Measurements from ENCODE around the gene RPL5. TPM values are rescaled to one million over a fixed set of nuclear protein-coding genes. Genes with fewer than 3 reads are reported as not detected.
A peak's percentile ranks its signal among the peaks of the same experiment; 100 is the strongest.

RPL5 gene
- total and polyA plus RNA-seq, 9 of the 15 experiments (the other 6 are each of a cell fraction or from before 2014, with no cell fraction given): 1,467 to 4,252 (median 2,454) TPM

- TF ChIP-seq FOXP4 (CRISPR knock-in tag; IDR thresholded peaks at IDR 0.05; ENCODE audit: borderline replicate concordance): no peak
- no peak for TF ChIP-seq ZNF79 (CRISPR knock-in tag; IDR thresholded peaks at IDR 0.05; ENCODE audit: low read depth)
- peak; percentile 7; the same call in 1 of the 2 replicates for TF ChIP-seq MAFF (IDR thresholded peaks at IDR 0.05; ENCODE audit: low read length)
- TF ChIP-seq PHF8 (IDR thresholded peaks at IDR 0.05; ENCODE audit: borderline replicate concordance, low read length): no peak
These were observed 26.9 kb downstream of the RPL5 start (continued) for GRCh38 chr1:92858564-92859399.

- WGBS (ENCODE audit: insufficient coverage, low coverage, missing lambda C conversion rate): 23% methylated on average over 7 of the region's 7 CpGs
- Histone ChIP-seq H3K9ac (ENCODE audit: insufficient read depth in 1 of 2, low read depth in 2 of 2, low read length in 2 of 2) (no peak overlapping the region), H3K36me3 (ENCODE audit: control insufficient read depth, insufficient read depth, low read length) (no peaks in the 10 kb centered on the region), H3K79me2 (ENCODE audit: control insufficient read depth, insufficient read depth, low read length) (no peaks in the 10 kb centered on the region), H3K9me3 (replicated peaks; ENCODE audit: control insufficient read depth, insufficient read depth, low read depth, low read length) (no peaks in the 10 kb centered on the region), H2AFZ (ENCODE audit: low read depth, low read length) (peak overlapping the region; percentile 60), H3K27me3 (ENCODE audit: control insufficient read depth in 2 of 2, insufficient read depth in 2 of 2, low read length in 2 of 2) (no peaks in the 10 kb centered on the region), H4K20me1 (replicated peaks; ENCODE audit: control insufficient read depth, insufficient read depth, low read length) (no peaks in the 10 kb centered on the region), H3K9me1 (ENCODE audit: control insufficient read depth, insufficient read depth, low read length) (no peaks in the 10 kb centered on the region), H3K27ac (ENCODE audit: extremely low read depth, low read depth, low read length) (no peak overlapping the region), H3K4me2 (ENCODE audit: insufficient read depth, low read length) (peak overlapping the region; percentile 39), H3K4me1 (replicated peaks in 1 of 2; ENCODE audit: control insufficient read depth in 2 of 2, insufficient read depth in 2 of 2, low read length in 2 of 2) (peaks cover 0 to 2% of the 10 kb centered on the region in 2 experiments; a peak in 1 of 5 replicates), H3K4me3 (no peak overlapping the region)
- DNase-seq (ENCODE audit: extremely low read depth in 1 of 4, low spot score in 3 of 4) (no peak), FAIRE-seq (no peak), ATAC-seq (no peak; the same call in 2 of the 3 replicates)
- ChIA-PET POLR2A (interaction anchor here (0.7 to 1.1 kb wide), 3 partner anchors 18 to 144 kb away, joined by 3 read pairs; no protein-coding TSS in a partner anchor), CTCF (ENCODE audit: low intra/inter-chr PET ratio) (interaction anchor here (0.6 to 6.7 kb wide), 9 partner anchors 101 to 507 kb away, joined by 3 to 125 read pairs (median 5); partner anchors contain the start of gene DIPK1A)
- BruUV-seq (replicated peaks): no TSS peak
- intact Hi-C loops (cut with micrococcal nuclease): loop anchor here (1.0 to 2.0 kb wide), 3 partner anchors 101 to 203 kb away; no protein-coding TSS in a partner anchor
- in situ Hi-C loops (cut with MboI): loop anchor here (25.0 kb wide), 1 partner anchor 1003 kb away; no protein-coding TSS in a partner anchor
- no peak for TF ChIP-seq CHAMP1 (IDR thresholded peaks at IDR 0.05)
- TF ChIP-seq RFX1 (IDR thresholded peaks at IDR 0.05): no peak
- no peak for TF ChIP-seq SRSF9 (IDR thresholded peaks at IDR 0.05; ENCODE audit: borderline replicate concordance, low read depth, low read length)
- TF ChIP-seq HNRNPL (IDR thresholded peaks at IDR 0.05; ENCODE audit: low read depth, low read length): no peak
- no peak for TF ChIP-seq CAMTA2 (CRISPR knock-in tag; conservative IDR thresholded peaks at IDR 0.05)
- TF ChIP-seq BCOR (IDR thresholded peaks at IDR 0.05): no peak
- no peak for TF ChIP-seq ZNF583 (CRISPR knock-in tag; IDR thresholded peaks at IDR 0.05)
- TF ChIP-seq NR2C2 (CRISPR knock-in tag; IDR thresholded peaks at IDR 0.05): no peak
- TF ChIP-seq NR2C2 (tag; IDR thresholded peaks at IDR 0.05): no peak
- TF ChIP-seq ZBTB8A (IDR thresholded peaks at IDR 0.05; ENCODE audit: partially characterized antibody): no peak
- TF ChIP-seq SAFB2 (IDR thresholded peaks at IDR 0.05; ENCODE audit: borderline replicate concordance, low read depth, low read length, severe bottlenecking): no peak
These were observed 27.7 kb downstream of the RPL5 start for GRCh38 chr1:92859400-92860039.

All from K562 (cell line).